ENCODE measurements around the gene HEBP1.

DNA sequence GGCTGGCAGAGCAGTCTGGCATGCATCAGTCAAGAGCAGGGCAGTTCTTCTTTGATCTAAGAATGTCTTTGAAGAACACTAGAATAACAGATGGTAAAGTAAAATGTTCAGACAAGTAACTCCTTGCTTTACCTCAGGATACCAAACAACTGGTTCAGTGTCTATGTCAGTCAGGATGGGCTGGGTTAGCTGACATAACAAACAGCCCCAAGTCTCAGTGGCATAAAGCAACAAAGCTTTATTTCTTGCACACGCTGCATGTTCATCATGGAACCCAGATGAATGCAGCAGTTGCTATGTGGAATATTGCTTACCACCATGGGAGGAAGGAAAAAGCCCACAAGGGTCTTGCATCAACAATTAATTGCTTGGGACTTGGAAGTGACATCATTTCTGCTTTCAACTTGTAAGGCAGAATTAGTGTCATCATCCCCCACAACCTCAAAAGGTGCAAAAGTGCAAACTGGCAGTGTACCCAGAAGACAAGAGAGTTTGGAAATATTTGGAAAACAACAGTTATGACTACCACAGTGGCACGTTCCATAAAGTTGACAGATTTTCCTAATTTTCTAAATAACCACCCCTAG lies 69.3 kb downstream of the HEBP1 start:
- TF ChIP-seq, protein P1, sequence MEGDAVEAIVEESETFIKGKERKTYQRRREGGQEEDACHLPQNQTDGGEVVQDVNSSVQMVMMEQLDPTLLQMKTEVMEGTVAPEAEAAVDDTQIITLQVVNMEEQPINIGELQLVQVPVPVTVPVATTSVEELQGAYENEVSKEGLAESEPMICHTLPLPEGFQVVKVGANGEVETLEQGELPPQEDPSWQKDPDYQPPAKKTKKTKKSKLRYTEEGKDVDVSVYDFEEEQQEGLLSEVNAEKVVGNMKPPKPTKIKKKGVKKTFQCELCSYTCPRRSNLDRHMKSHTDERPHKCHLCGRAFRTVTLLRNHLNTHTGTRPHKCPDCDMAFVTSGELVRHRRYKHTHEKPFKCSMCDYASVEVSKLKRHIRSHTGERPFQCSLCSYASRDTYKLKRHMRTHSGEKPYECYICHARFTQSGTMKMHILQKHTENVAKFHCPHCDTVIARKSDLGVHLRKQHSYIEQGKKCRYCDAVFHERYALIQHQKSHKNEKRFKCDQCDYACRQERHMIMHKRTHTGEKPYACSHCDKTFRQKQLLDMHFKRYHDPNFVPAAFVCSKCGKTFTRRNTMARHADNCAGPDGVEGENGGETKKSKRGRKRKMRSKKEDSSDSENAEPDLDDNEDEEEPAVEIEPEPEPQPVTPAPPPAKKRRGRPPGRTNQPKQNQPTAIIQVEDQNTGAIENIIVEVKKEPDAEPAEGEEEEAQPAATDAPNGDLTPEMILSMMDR (IDR thresholded peaks at IDR 0.05) = no peak
- TF ChIP-seq SIN3A (IDR thresholded peaks at IDR 0.05; ENCODE audit: borderline replicate concordance, insufficient read depth, low read depth, low read length) (no peak), POLR2AphosphoS5 (IDR thresholded peaks at IDR 0.05; ENCODE audit: low read depth, low read length) (no peak), TCF7L2 (IDR thresholded peaks at IDR 0.05; ENCODE audit: low read depth, low read length) (no peak)
